Neural cell (in vitro differentiated cells): ENCODE data around the gene PCNX2.

Experiments
- EP300 ChIP-seq: fragments of 450-650 bp; conservative IDR thresholded peaks from 2 replicates; pipeline ENCODE4 v1.6.1; 2014; ENCODE audit warnings: antibody characterized with exemption, mild to moderate bottlenecking, moderate library complexity; ENCODE audit not compliant: poor library complexity, severe bottlenecking
- EZH2 ChIP-seq: fragments of 200-600, 300-800 bp; shearing (Covaris generic), sonication (generic); IDR thresholded peaks from 2 replicates; pipeline ENCODE4 v1.6.1; 2014; ENCODE audit warnings: antibody characterized with exemption, low read length, borderline replicate concordance, mild to moderate bottlenecking; ENCODE audit not compliant: insufficient read depth, poor library complexity, severe bottlenecking
- POLR2AphosphoS5 ChIP-seq: IDR thresholded peaks from 2 replicates; pipeline ENCODE4 v1.6.1; 2012
- RAD21 ChIP-seq: fragments of 450-650 bp; conservative IDR thresholded peaks from 2 replicates; pipeline ENCODE4 v1.6.1; 2014; ENCODE audit warnings: antibody characterized with exemption, mild to moderate bottlenecking, moderate library complexity
- TF ChIP-seq, protein P1 (sequence below): fragments of 450-650 bp; IDR thresholded peaks from 2 replicates; pipeline ENCODE4 v1.5.1; 2014; ENCODE audit warnings: antibody characterized with exemption, mild to moderate bottlenecking, moderate library complexity; ENCODE audit not compliant: poor library complexity, severe bottlenecking

DNA sequence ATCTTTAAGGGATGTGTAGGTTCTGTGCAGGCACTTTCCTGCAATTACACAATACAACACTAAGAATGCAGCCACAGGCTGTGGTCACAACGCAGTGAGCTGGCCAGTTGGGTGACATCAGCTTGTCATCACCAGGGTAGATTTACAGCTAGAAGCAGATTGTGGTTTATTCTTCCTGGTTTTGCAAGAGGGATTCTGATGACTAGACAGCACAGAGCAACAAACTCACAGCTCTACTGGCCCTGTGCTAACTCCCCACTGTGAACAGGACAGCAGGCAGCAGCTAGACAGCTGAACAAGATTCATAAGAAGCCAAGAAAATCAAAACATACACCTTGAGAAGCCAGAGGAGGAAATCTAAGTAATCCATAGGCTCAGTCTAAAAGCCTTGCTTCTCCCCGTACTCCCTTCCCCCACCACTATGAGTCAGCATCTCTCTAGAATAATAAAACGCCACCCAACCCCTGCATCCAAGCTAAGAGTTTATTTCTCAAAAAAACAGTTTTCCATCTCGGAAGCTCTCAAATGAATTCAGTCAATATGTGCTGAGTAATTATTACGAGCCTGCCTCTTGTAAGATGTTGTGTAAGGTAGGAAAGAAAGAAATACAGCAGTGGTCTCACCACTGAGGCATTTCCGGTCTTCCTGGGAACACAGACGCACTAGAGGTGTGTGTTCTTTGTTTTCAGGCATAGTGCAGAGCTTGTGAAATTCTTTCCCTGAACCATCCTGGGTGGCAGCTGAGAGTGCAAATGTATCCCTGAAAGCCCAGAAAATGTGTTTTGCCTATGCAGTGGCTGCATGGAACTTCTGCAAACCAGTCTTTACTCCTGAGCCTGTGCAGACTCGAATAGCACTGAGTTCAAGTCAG, 182.3 kb downstream of the PCNX2 start:
- TF ChIP-seq POLR2AphosphoS5: no peak
- no peak for TF ChIP-seq RAD21
- no peak for TF ChIP-seq EP300
- TF ChIP-seq EZH2: no peak
- TF ChIP-seq, protein P1, sequence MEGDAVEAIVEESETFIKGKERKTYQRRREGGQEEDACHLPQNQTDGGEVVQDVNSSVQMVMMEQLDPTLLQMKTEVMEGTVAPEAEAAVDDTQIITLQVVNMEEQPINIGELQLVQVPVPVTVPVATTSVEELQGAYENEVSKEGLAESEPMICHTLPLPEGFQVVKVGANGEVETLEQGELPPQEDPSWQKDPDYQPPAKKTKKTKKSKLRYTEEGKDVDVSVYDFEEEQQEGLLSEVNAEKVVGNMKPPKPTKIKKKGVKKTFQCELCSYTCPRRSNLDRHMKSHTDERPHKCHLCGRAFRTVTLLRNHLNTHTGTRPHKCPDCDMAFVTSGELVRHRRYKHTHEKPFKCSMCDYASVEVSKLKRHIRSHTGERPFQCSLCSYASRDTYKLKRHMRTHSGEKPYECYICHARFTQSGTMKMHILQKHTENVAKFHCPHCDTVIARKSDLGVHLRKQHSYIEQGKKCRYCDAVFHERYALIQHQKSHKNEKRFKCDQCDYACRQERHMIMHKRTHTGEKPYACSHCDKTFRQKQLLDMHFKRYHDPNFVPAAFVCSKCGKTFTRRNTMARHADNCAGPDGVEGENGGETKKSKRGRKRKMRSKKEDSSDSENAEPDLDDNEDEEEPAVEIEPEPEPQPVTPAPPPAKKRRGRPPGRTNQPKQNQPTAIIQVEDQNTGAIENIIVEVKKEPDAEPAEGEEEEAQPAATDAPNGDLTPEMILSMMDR: no peak
